GM23338 (cell line): Measurements from ENCODE around the gene MCEE.

Experiments used
- CREB1 ChIP-seq: fragments of 250-450 bp; sonication (Bioruptor Pico); IDR thresholded peaks from 2 replicates; pipeline ENCODE4 v1.5.0; 2020; ENCODE audit warnings: low read depth, mild to moderate bottlenecking, moderate library complexity
- EZH2 ChIP-seq: fragments of 200-600 bp; sonication (generic); IDR thresholded peaks from one replicate; pipeline ENCODE4 v1.8.0; 2017; ENCODE audit warnings: antibody characterized with exemption, mild to moderate bottlenecking, low read depth; ENCODE audit not compliant: unreplicated experiment
- EZH2phosphoT487 ChIP-seq: fragments of 200-600 bp; sonication (generic); IDR thresholded peaks from one replicate; pipeline ENCODE4 v1.8.1; 2018; ENCODE audit warnings: antibody characterized with exemption; ENCODE audit not compliant: unreplicated experiment
- JUNB ChIP-seq: IDR thresholded peaks from one replicate; pipeline ENCODE4 v1.6.1; 2016; ENCODE audit warnings: antibody characterized with exemption; ENCODE audit not compliant: unreplicated experiment
- NANOG ChIP-seq: IDR thresholded peaks from 2 replicates; pipeline ENCODE4 v1.6.1; 2016; ENCODE audit warnings: antibody characterized with exemption, borderline replicate concordance
- POLR2AphosphoS5 ChIP-seq: IDR thresholded peaks from 2 replicates; pipeline ENCODE4 v1.6.1; 2016; ENCODE audit warnings: antibody characterized with exemption, low read depth
- STAT1 ChIP-seq: IDR thresholded peaks from one replicate; pipeline ENCODE4 v1.6.1; 2016; ENCODE audit warnings: antibody characterized with exemption; ENCODE audit not compliant: unreplicated experiment
- ZNF114 ChIP-seq: fragments of 250-450 bp; sonication (Bioruptor Pico); IDR thresholded peaks from 2 replicates; pipeline ENCODE4 v1.5.0; 2020; ENCODE audit warnings: mild to moderate bottlenecking, moderate library complexity
- TF ChIP-seq, protein P1 (sequence below), 2 experiments: fragments of 200-600 bp in 1 of 2; sonication (generic) in 1 of 2; conservative IDR thresholded peaks; 2 replicates each; pipeline versions ENCODE4 v1.5.1 to v1.6.1; 2016 to 2017; ENCODE audit warnings: antibody characterized with exemption in 2 of 2, low read depth in 2 of 2, mild to moderate bottlenecking in 2 of 2, moderate library complexity in 1 of 2
- TF ChIP-seq, protein P2 (sequence below): IDR thresholded peaks from one replicate; pipeline ENCODE4 v1.6.1; 2018; ENCODE audit warnings: antibody characterized with exemption; ENCODE audit not compliant: unreplicated experiment
- TF ChIP-seq, protein P3 (sequence below): IDR thresholded peaks from 2 replicates; pipeline ENCODE4 v1.6.1; 2016; ENCODE audit warnings: antibody characterized with exemption

DNA sequence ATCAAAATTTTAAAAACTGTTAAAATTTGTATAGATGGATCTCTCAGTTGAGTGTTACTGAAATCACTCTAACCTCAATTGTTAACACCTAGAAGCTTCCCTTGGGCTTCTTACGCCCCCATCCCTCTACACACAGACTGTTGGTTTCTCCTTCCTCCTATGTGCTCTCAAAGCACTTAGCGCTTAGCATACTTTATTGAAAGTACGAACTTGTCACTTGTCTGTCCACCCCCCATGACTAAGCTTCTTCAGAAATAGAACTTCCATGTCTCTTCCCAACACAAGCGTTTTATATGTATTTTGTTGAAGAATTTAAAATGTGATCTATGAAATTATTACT is 846 bp upstream of the MCEE start:
- TF ChIP-seq, protein P1, sequence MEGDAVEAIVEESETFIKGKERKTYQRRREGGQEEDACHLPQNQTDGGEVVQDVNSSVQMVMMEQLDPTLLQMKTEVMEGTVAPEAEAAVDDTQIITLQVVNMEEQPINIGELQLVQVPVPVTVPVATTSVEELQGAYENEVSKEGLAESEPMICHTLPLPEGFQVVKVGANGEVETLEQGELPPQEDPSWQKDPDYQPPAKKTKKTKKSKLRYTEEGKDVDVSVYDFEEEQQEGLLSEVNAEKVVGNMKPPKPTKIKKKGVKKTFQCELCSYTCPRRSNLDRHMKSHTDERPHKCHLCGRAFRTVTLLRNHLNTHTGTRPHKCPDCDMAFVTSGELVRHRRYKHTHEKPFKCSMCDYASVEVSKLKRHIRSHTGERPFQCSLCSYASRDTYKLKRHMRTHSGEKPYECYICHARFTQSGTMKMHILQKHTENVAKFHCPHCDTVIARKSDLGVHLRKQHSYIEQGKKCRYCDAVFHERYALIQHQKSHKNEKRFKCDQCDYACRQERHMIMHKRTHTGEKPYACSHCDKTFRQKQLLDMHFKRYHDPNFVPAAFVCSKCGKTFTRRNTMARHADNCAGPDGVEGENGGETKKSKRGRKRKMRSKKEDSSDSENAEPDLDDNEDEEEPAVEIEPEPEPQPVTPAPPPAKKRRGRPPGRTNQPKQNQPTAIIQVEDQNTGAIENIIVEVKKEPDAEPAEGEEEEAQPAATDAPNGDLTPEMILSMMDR (conservative IDR thresholded peaks at IDR 0.05; ENCODE audit: low read depth in 2 of 2) = no peak
- TF ChIP-seq, protein P2, sequence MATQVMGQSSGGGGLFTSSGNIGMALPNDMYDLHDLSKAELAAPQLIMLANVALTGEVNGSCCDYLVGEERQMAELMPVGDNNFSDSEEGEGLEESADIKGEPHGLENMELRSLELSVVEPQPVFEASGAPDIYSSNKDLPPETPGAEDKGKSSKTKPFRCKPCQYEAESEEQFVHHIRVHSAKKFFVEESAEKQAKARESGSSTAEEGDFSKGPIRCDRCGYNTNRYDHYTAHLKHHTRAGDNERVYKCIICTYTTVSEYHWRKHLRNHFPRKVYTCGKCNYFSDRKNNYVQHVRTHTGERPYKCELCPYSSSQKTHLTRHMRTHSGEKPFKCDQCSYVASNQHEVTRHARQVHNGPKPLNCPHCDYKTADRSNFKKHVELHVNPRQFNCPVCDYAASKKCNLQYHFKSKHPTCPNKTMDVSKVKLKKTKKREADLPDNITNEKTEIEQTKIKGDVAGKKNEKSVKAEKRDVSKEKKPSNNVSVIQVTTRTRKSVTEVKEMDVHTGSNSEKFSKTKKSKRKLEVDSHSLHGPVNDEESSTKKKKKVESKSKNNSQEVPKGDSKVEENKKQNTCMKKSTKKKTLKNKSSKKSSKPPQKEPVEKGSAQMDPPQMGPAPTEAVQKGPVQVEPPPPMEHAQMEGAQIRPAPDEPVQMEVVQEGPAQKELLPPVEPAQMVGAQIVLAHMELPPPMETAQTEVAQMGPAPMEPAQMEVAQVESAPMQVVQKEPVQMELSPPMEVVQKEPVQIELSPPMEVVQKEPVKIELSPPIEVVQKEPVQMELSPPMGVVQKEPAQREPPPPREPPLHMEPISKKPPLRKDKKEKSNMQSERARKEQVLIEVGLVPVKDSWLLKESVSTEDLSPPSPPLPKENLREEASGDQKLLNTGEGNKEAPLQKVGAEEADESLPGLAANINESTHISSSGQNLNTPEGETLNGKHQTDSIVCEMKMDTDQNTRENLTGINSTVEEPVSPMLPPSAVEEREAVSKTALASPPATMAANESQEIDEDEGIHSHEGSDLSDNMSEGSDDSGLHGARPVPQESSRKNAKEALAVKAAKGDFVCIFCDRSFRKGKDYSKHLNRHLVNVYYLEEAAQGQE = no peak
- TF ChIP-seq EZH2phosphoT487 (no peak), EZH2 (no peak), POLR2AphosphoS5 (no peak), ZNF114 (no peak), CREB1 (CRISPR knock-in tag) (no peak), STAT1 (no peak), NANOG (no peak), JUNB (no peak)
- TF ChIP-seq, protein P3, sequence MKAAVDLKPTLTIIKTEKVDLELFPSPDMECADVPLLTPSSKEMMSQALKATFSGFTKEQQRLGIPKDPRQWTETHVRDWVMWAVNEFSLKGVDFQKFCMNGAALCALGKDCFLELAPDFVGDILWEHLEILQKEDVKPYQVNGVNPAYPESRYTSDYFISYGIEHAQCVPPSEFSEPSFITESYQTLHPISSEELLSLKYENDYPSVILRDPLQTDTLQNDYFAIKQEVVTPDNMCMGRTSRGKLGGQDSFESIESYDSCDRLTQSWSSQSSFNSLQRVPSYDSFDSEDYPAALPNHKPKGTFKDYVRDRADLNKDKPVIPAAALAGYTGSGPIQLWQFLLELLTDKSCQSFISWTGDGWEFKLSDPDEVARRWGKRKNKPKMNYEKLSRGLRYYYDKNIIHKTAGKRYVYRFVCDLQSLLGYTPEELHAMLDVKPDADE = no peak
